NCI-H187 (cell line): ENCODE results near the gene TBC1D22A.

Source experiments
- DNase-seq, 2 experiments: peaks; one replicate each; lab custom pipeline; 2025; lab: John Stamatoyannopoulos, UW

TBC1D22A gene

GRCh38 chr22:47059701-47060161, 297.3 kb downstream of the TBC1D22A start:
- no peak for DNase-seq

GRCh38 chr22:47060718-47061117, 298.3 kb downstream of the TBC1D22A start:
- no peak for DNase-seq

- no peak for DNase-seq
These were observed 298.8 kb downstream of the TBC1D22A start for GRCh38 chr22:47061226-47061625.

DNA sequence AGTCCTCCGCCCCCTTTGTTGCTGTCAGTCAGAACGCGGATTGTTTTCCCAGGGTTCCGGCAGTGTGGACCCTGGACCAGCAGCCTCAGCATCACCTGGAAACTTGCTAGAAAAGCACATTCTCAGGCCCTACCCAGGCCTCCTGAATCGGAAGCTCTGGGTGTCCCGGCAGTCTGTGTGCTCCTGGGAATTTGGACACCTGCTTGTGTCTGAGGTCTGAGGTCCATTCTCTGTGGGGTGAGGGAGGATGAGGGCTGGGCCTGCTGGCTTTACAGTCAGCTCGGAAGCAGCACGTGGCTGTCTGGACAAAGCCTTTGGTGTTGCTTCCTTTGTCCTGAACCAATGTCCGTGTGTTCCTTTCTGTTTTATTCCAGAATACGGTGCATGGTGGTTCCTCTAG, 299.7 kb downstream of the TBC1D22A start:
- DNase-seq, result no peak

GRCh38 chr22:47063071-47063509, 300.6 kb downstream of the TBC1D22A start:
- no peak for DNase-seq

- no peak for DNase-seq
These were observed 301.2 kb downstream of the TBC1D22A start for GRCh38 chr22:47063606-47064005.

- no peak for DNase-seq
These were observed 301.6 kb downstream of the TBC1D22A start for GRCh38 chr22:47064016-47064415.

GRCh38 chr22:47064416-47064815, 302.0 kb downstream of the TBC1D22A start:
- DNase-seq, result no peak

DNA sequence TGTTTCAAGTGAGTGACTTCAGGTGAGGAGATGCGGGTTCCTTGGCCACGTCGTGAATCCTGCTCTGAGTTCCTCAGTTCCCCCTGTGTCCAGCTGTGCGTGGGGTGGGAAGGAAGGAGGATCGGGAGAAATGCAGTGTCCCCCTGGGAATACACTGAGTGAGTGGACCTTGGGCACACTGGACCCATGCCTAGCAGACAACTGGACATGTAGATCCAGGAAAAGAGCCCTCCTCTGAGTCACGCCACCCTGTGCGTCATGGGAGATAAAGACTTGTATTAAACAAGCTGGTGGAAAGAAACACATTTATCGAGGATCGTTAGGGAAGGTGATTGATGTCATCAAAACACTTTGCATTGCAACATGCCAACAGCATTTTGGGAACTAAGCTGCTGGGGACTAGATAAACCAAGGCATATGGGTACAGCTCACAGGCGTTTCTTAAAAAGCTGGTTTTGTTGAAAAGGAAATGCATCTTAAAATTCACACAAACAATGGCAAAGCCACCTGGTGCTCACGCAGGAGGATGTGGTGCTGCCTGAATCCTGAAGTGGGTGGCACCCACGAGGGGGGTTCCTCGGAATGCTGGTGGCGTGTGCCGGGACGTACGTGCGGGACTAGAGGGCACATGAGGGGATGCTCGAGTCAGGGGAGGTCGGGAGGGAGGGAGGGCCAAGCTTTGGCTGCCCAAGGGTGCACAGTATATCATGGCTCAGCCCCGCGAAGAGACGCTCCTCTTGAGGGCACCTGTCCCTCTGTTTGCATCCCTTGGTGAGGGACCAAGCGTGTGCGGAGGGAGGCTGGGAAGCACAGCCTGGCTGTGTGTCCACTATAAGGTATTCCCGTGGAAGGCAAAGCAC, 303.5 kb downstream of the TBC1D22A start:
- DNase-seq, result no peak

- DNase-seq, result no peak
These were observed 304.1 kb downstream of the TBC1D22A start for GRCh38 chr22:47066616-47066905.

DNA sequence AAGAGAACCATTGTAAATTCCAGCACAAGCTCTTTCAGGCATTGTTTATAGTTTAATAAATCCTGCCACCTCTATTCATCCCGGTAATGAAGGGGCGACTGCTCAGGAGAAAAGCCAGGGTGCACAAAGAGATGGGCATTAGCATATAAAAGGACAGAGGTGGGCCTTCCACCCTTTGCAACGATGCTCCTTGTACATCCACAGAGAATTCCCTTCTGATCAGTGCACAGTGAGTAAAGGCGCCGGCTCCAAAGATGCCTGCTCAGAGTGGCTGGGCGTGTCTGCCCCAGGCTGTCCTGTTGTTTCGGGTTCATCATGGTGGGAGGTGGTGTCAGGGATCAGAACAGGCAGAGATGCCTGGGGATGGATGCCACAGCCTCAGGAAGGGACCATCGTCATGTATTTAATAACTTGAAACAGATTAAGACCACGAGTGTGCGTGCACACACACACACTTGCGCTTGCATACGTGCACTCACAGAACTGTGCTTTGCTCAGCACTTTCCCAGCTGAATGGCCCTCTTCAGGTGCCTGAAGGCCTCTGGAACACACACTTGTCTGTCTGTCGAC, 305.0 kb downstream of the TBC1D22A start:
- DNase-seq, result no peak

GRCh38 chr22:47067911-47068625, 305.6 kb downstream of the TBC1D22A start:
- DNase-seq, result no peak

GRCh38 chr22:47068626-47068996, 306.2 kb downstream of the TBC1D22A start:
- no peak for DNase-seq

DNA sequence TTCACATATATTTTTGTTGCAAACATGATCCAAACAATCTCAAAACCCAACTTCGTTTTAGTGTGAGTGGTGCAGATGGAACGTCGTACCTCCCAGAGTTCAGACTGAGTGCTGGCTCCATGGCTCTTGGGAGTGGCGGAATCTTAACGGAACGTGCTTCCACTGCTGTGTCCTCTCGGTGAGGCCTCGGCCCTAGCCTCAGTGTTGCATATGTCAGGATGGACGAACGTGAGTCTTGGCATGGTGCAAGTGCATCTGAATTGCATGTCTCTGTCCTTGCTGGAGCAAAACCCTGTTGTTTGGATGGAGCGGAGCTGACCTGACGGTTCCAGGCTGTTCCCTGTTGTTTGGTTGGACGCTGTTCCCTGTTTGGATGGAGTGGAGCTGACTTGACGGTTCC, 306.8 kb downstream of the TBC1D22A start:
- no peak for DNase-seq

DNA sequence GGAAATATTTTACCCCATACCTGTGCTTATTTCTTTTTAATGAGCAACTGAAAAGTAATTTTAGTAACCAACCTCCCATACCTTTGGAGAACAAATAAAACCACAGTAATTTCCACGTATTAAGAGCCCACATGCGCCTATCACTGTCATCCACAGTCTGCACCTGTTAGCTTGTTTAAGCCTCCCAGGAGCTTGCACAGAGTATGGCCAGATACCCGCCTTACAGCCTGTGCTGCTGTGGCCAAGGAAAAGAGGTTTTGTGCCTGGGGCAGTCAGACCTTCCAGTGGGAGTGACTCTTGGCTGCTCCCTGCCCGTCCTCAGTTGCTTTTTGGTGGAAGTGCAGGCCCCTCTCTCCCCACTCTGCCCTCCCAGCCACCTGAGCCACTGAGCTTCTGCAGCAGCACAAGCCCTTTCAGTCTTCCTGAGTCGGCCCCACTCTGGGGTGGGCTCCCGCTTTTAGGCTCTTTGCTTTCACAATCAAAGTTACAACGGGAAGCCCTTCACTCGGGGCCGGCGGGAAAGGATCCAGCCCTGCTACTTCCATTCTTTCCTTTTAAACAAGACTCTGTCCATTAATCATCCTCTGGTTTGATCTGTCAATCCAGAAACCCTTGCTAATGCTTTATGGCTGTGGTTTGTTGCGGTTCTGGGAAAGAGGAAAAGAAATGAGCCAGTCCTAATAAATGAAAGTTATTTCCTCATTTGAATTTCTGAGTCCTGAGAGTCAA, 308.8 kb downstream of the TBC1D22A start:
- no peak for DNase-seq

- DNase-seq, result no peak
These were observed 309.6 kb downstream of the TBC1D22A start for GRCh38 chr22:47071807-47072641.

DNA sequence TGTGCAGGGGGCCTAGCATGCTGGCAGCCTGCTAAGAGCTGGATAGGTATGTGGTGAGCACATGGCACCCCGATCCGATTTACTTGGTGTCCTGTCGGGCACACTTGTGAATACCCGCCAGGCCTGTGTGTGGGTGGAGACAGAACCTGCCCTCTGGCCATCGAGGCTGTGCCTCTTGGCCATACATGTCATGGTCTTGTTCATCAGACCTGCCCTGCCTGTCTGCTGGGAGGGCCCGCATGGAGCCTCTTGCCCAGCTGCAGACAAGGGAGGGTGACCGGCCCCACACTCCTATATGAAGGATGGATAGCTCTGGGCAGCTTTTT, 310.2 kb downstream of the TBC1D22A start:
- no peak for DNase-seq

DNA sequence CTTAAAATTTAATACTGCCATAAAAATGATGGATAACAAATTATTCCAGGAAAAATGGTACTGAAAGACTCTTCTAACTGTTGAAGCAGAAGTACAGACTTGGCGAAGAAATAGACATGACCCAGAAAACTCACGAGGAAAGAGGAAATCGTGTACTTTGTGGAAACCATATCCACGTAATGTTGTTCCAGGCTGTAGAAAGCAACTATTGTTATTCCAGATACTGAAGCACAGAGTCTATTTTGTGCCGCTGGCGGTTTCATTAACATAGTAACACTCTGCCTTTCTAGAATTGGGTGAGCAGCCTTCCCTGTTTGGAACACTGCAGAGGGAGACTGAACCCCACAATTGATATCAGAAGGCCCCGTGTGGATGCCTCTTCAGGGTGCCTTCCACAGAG, 310.6 kb downstream of the TBC1D22A start:
- DNase-seq, result no peak

- DNase-seq, result no peak
These were observed 311.7 kb downstream of the TBC1D22A start for GRCh38 chr22:47074105-47074504.

DNA sequence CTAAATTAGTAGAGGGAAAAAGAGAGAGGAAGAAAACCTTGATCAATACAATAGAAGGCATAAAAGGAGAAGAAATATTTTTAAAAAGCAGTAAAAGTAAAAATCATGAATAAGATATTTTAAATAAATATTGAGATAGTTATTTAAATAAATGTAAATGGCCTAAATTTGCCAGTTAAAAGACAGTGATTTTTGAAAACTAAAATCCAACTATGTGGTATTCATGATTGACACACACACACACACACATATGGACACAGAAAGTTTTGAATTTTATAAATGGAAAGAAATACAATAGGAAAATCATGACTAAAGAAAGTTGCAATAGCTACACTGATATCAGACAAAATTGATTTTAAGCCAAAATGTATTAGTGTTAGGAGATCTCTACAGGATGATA, 313.1 kb downstream of the TBC1D22A start:
- no peak for DNase-seq

DNA sequence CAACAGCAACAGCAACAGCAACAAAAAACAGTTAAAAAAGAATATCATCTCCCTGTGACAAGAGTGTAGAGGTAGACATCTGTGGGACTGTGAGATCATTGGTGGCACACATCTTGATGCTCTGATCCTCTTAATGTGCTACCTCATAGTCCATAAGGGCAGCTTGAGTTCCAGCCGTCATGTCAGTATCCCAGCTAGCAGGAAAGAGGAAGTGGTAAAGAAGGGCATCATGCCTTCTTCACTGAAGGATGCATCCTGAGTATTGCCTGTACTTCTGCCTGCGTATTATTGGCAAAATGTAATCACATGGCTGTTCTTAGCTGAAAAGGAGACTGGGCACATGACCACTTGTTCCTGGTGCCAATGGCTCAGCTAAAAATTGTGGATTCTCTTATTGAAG, 314.3 kb downstream of the TBC1D22A start:
- no peak for DNase-seq

DNA sequence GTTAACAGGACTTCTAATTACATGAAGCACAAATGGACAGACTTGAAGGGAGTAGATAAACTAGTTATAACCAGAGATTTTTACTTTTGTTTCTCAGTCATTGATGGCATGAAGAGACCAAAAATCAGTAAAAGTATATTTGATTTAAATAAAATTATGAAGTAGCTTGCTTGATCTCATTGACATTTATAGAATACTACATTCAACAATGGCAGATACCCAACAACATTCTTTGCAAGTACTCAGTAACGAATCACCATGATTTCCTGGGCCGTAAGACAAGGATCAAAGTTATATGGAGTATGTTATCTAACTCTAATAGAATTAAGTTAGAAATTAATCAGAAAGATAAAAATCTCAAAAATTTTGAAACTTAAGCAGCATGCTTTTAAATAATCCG, 317.6 kb downstream of the TBC1D22A start:
- no peak for DNase-seq
